Endodermal cell (in vitro differentiated cells): ENCODE measurements around the gene CENPX. TPM values are rescaled to one million over a fixed set of nuclear protein-coding genes. Genes with fewer than 3 reads are reported as not detected.

ENCODE experiments used
- DNase-seq: peaks from one replicate; pipeline ENCODE4 v3.0.0-alpha.2; 2017
- H3K27ac ChIP-seq: 2 replicates; pipeline ENCODE4 v1.5.1; 2013; ENCODE audit warnings: mild to moderate bottlenecking, low read depth, low read length, moderate library complexity
- H3K27me3 ChIP-seq: 2 replicates; pipeline ENCODE4 v1.6.1; 2013; ENCODE audit warnings: mild to moderate bottlenecking, low read length, moderate library complexity; ENCODE audit not compliant: insufficient read depth, control insufficient read depth, poor library complexity, severe bottlenecking
- H3K36me3 ChIP-seq: 2 replicates; pipeline ENCODE4 v1.7.0; 2013; ENCODE audit warnings: mild to moderate bottlenecking, low read length, moderate library complexity; ENCODE audit not compliant: control insufficient read depth, insufficient read depth
- H3K4me1 ChIP-seq: one replicate; pipeline ENCODE4 v1.7.0; 2013; ENCODE audit warnings: low read length; ENCODE audit not compliant: control insufficient read depth, insufficient read depth
- H3K4me3 ChIP-seq: 2 replicates; pipeline ENCODE4 v1.5.1; 2013; ENCODE audit warnings: mild to moderate bottlenecking, low read length, moderate library complexity
- H3K9ac ChIP-seq: 2 replicates; pipeline ENCODE4 v1.6.1; 2013; ENCODE audit warnings: mild to moderate bottlenecking, low read length, moderate library complexity; ENCODE audit not compliant: poor library complexity, severe bottlenecking; ENCODE audit errors: extremely low read depth
- H3K9me3 ChIP-seq: 2 replicates; pipeline ENCODE4 v1.6.1; 2013; ENCODE audit warnings: mild to moderate bottlenecking, low read length, moderate library complexity; ENCODE audit not compliant: control insufficient read depth
- H3K27ac Mint-ChIP-seq: 2 replicates; pipeline ENCODE4 v1.8.0; 2020; ENCODE audit warnings: mixed read lengths
- H3K27me3 Mint-ChIP-seq: 2 replicates; pipeline ENCODE4 v1.8.0; 2021; ENCODE audit warnings: mild to moderate bottlenecking, mixed read lengths; ENCODE audit not compliant: insufficient read depth
- H3K36me3 Mint-ChIP-seq: 2 replicates; pipeline ENCODE4 v1.8.0; 2020; ENCODE audit warnings: low read depth, mixed read lengths
- H3K4me1 Mint-ChIP-seq: 2 replicates; pipeline ENCODE4 v1.8.0; 2020; ENCODE audit warnings: mixed read lengths
- H3K4me3 Mint-ChIP-seq: 2 replicates; pipeline ENCODE4 v1.8.0; 2020; ENCODE audit warnings: mild to moderate bottlenecking, moderate library complexity, mixed read lengths
- H3K9me3 Mint-ChIP-seq: 2 replicates; pipeline ENCODE4 v1.8.0; 2020; ENCODE audit warnings: mild to moderate bottlenecking, mixed read lengths
- CTCF ChIP-seq: fragments of 200-600 bp; sonication (generic); conservative IDR thresholded peaks from 2 replicates; pipeline ENCODE4 v1.5.0; 2021; ENCODE audit warnings: antibody characterized with exemption, mild to moderate bottlenecking
- WGBS, 2 experiments: methylation state at CpG; one replicate each; pipeline versions ENCODE4 v1.1.5 to v1.1.7; 2013; ENCODE audit warnings: missing lambda C conversion rate in 2 of 2, mixed read lengths in 1 of 2; ENCODE audit not compliant: insufficient coverage in 1 of 2, insufficient read length in 1 of 2; 5-methylcytosine and 5-hydroxymethylcytosine counted together
- total RNA-seq, 2 donors: library from RNA; stranded (reverse); fragmentation: NEBNext Ultra II Directional in 1 of 2; extraction: Animal tissue kit (Norgen Biotek cat#: 25700) in 1 of 2; gene quantifications; 2 replicates in 1 of 2; 3 replicates in 1 of 2; pipeline ENCODE4 v1.2.1, GENCODE V29; 2021

Gene CENPX
- total RNA-seq, 2 donors from 2014 or later: 80.0 to 85.0 TPM

GRCh38 chr17:82008258-82008940, 14.3 kb downstream of the CENPX start:
- Mint-ChIP-seq H3K27ac (no peak overlapping the region), H3K36me3 (no peaks in the 10 kb centered on the region), H3K9me3 (no peaks in the 10 kb centered on the region), H3K4me1 (no peaks in the 10 kb centered on the region), H3K4me3 (no peak overlapping the region), H3K27me3 (no peaks in the 10 kb centered on the region)
- Histone ChIP-seq H3K4me1 (no peaks in the 10 kb centered on the region), H3K27ac (no peak overlapping the region), H3K36me3 (no peaks in the 10 kb centered on the region), H3K4me3 (no peak overlapping the region), H3K27me3 (no peaks in the 10 kb centered on the region), H3K9me3 (no peaks in the 10 kb centered on the region), H3K9ac (no peak overlapping the region)
- no peak for TF ChIP-seq CTCF
- WGBS, 2 experiments: 95% methylated on average over 20 to 26 of the region's 26 CpGs
- no peak for DNase-seq

- Mint-ChIP-seq H3K36me3 (no peaks in the 10 kb centered on the region), H3K27me3 (no peaks in the 10 kb centered on the region), H3K9me3 (no peaks in the 10 kb centered on the region), H3K4me1 (no peaks in the 10 kb centered on the region), H3K4me3 (no peak overlapping the region), H3K27ac (no peak overlapping the region)
- H3K27me3 ChIP-seq: no peaks in the 10 kb centered on the region
- H3K36me3 ChIP-seq: no peaks in the 10 kb centered on the region
- no peak for DNase-seq
- no peak overlapping the region for H3K4me3 ChIP-seq
- no peaks in the 10 kb centered on the region for H3K9me3 ChIP-seq
- no peak overlapping the region for H3K9ac ChIP-seq
- WGBS, 2 experiments: 94 to 95% methylated on average over 9 to 30 of the region's 30 CpGs
- TF ChIP-seq CTCF: peak; percentile 37
- no peaks in the 10 kb centered on the region for H3K4me1 ChIP-seq
- H3K27ac ChIP-seq: peak overlapping the region; percentile 10
These were observed 15.0 kb downstream of the CENPX start for GRCh38 chr17:82007495-82008257.

- Mint-ChIP-seq H3K36me3 (no peaks in the 10 kb centered on the region), H3K9me3 (no peaks in the 10 kb centered on the region), H3K4me3 (no peak overlapping the region), H3K27me3 (no peaks in the 10 kb centered on the region), H3K4me1 (no peaks in the 10 kb centered on the region), H3K27ac (no peak overlapping the region)
- no peaks in the 10 kb centered on the region for H3K27me3 ChIP-seq
- 91 to 96% methylated on average over 5 to 6 of the region's 6 CpGs for WGBS, 2 experiments
- H3K27ac ChIP-seq: no peak overlapping the region
- no peaks in the 10 kb centered on the region for H3K36me3 ChIP-seq
- H3K9ac ChIP-seq: no peak overlapping the region
- DNase-seq: no peak
- H3K4me1 ChIP-seq: no peaks in the 10 kb centered on the region
- no peak overlapping the region for H3K4me3 ChIP-seq
- no peak for TF ChIP-seq CTCF
- no peaks in the 10 kb centered on the region for H3K9me3 ChIP-seq
These were observed 15.5 kb downstream of the CENPX start for GRCh38 chr17:82007228-82007494.
